Posterior cingulate gyrus (tissue), 11 donors: ENCODE results near the gene ANK3.

ENCODE experiments used
- DNase-seq, 10 donors: peaks; one replicate each; pipeline versions ENCODE4 v3.0.0 to v3.0.0-alpha.2; 2020 to 2021; ENCODE audit warnings: mixed read lengths in 3 of 10
- intact Hi-C: fragments of 100-400 bp; cut with DNase I; formaldehyde crosslinking; loops from one replicate; pipeline ENCODE4 v1.15.1; 2023

Gene ANK3

DNA sequence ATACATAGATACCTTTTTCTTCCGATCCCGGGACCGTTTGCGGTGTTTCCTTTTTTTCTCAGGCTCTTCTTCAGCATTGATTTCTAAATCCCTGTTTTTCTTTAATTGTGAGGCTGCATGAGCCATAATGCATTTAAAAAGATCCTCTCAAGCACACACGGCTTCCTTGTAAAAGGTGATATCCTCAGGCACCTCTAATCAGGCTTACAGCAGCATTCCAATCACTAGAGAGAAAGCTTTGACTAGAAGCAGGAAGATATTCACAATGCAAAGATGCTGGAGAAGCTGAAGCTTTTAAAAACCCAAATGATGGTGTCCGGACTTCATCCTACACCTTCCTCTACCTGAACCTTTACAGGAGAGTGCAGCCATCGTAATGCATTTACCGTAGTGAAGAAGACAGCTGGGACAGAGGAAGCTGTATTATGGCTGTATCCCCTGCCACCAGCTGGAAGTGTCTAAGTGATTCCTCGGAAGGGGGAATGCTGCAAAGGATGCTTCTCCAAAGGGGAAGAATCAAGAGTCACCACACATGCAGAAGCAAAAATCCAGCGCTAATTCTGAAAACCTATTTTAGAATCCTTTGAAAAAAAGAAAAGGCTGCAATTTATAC, at the start of gene ANK3:
TSS of gene ANK3 (minus strand) at position 463 of the 613 bp plus-strand sequence. CDS start at position 126, 337 bp downstream.
- intact Hi-C loops: no loop called here
- peak in 1 of 10 donors; percentile 61 for DNase-seq

DNA sequence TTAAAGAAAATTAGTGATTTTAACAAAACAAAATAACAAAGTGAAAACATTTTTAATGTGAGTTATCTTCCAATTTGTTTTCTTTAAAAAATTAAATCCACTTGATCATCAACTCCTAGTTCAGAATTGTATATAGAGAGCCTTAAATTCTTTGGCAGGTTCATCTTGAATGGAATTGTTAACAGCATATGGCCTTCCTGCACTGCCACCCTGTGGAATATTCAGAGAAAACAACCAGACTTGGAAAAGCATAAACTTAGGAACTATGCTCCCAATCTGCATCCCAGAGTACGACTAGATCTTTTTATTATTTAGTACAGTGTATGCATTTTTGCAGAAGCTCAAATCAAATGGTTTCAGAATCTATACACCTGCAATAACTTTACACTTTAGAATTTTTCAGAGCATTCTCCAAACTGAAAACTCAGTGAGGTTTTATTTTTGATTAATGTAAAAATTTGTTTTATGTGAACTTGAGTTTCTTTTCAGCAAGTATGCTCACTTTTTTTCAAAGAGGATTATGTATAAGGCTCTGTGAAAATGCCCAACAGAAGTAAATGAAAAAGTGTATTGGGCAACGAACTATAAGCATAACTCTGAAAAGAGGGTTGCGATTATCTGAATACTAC, 44.9 kb upstream of the ANK3 start:
- intact Hi-C loops: loop anchor here (1.0 to 5.0 kb wide), 4 partner anchors 98 to 807 kb away; no protein-coding TSS in a partner anchor
- peak in 3 of 10 donors; percentile 38 to 56 (median 53) for DNase-seq

DNA sequence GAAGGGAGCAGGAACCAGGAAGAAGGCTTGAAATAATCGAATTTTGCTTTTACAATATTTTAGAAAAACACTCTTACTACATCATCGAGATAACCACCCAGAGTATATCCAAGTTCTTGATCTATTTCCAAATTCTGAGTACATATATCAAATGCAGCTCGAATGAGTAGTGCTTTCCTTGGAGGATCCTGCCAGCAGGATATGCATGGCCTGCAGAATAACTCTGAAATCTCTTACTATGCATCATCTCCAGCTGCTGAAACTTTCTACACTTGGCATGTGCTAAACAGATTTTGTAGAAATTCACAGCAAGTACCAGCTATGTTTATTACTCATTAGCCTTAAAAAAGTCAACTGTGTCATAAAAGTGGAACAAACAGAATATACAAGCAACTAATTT, 44.0 kb upstream of the ANK3 start:
- DNase-seq: no peak
- intact Hi-C loops: loop anchor here (1.0 to 5.0 kb wide), 4 partner anchors 97 to 806 kb away; no protein-coding TSS in a partner anchor

DNA sequence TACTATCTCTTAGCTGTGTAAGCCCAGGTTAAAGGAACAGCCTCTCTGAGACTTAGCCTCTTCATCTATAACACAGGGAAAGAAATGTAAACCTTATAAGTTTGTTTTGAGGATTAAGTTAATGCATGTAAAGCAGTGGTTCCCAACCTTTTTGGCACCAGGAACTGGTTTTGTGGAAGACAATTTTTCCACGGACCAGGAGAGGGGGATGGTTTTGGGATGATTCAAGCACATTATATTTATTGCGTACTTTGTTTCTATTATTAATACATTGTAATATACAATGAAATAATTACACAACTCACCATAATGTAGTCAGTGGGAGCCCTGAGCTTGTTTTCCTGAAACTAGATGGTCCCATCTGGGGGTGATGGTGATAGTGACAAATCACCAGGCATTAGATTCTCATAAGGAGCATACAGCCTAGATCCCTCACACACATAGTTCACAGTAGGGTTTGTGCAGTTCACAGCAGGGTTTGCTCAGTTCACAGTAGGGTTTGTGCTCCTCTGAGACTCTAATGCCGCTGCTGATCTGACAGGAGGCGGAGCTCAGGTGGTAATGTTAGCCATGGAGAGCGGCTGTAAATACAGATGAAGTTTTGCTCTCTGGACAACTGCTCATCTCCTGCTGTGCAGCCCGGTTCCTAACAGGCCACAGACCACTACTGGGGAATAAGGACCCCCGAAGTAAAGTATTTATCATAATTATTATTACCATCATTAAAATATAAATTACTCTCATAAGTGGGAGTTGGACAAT, 41.3 kb upstream of the ANK3 start:
- intact Hi-C loops: loop anchor here (2.0 to 5.0 kb wide), 3 partner anchors 314 to 804 kb away; no protein-coding TSS in a partner anchor
- DNase-seq: no peak

DNA sequence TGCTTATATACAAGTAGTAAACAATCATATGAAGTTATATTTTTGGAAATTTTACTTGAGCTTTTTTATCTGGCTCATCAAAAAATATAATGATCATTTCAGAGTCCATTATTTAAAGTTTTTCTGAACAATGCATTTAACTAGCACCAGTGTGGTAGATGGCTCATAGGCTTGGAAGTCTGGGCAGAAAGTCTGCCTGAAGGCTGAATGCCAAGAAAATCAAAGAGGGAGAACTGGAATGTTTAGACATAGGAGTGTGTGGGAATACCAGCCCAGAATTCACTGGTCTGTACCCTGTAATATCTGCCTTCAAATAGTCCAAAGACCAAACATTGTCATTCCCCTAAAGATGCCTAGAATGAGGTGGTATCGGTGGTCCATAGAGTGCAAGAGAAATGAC, 40.3 kb upstream of the ANK3 start:
- intact Hi-C loops: loop anchor here (2.0 to 5.0 kb wide), 3 partner anchors 313 to 803 kb away; no protein-coding TSS in a partner anchor
- no peak for DNase-seq

DNA sequence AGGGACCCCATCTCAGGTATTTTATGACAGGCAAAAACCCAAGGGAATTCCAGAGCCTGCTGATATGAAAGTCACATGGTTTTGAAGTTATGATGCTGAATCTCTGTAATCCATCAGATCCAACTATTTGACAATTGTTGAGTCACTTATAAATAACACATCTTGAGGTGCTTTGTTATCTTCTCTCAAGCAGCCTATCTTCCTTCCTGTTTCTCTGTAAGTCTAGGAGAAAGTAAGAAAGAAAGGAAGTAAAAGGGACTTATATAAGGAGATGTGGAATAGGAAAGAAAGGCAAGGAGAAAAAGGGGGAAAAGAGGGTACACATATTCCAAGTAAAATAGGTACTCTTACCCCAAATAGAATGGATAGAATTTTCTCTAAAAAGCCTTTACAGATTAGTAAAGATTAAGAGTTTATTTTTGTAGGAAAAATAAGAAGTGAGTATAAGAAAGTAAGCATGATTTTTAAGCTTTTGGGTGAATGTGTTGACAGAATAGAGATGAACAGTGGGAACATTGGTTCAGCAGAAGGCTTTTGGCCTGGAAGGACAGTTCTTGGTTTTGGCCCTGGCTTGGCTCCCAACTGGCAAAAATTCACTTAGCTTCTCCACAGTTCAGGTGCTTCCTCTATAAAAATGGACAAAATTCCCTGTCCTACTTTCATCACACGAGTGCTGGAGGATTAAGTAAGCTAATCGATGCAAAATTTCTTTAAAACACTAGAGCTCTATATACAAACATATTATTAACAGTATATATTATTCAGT, 39.6 kb upstream of the ANK3 start:
- no peak for DNase-seq
- intact Hi-C loops: no loop called here

DNA sequence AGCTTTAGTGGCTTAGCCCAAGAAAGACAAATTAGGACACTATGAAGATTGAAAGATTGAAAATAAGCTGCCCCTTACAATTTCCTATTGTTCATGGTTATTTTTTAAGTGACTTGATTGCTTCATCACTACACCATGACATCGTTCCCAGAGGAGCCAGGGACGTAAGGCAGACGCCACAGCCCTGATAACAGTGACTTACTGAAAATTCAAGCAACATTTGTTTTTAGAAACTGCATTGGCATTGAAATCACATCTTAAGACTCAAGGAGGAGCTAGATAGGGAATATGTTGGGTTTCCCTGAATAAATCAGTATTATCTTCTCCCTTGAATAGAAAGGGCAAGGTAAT, 38.7 kb upstream of the ANK3 start:
- no peak for DNase-seq
- intact Hi-C loops: no loop called here

DNA sequence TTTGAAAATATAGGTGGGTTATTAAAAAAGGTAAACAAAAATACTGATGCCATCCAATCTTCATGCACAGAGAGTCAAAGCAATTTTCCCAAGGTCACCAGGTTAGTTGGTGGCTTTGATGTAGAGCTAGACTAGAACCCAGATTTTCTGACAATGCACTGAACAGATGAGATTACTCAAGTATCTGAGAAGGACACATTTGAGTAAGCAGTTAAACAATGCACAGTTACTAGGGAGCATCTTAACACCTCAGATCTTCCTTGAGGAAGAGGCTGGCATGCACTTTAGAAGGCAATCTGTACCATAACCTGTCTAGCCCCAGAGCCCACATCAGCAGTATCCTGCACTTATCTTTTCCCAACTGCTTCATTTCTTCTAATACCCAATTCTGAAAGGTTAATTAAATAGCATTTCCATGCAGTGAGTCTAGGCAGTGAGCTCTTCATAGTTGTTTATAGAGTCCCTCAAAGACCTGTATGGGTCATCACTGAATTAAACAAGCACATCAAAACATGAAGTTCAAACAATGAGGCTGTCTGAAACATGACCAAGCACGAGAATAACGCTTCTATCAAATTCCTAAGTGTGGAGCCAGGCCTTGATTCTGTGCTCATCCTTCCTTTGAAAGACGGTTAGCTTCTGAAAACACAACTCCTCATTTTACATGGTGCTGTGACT, 38.2 kb upstream of the ANK3 start:
- no peak for DNase-seq
- intact Hi-C loops: no loop called here

DNA sequence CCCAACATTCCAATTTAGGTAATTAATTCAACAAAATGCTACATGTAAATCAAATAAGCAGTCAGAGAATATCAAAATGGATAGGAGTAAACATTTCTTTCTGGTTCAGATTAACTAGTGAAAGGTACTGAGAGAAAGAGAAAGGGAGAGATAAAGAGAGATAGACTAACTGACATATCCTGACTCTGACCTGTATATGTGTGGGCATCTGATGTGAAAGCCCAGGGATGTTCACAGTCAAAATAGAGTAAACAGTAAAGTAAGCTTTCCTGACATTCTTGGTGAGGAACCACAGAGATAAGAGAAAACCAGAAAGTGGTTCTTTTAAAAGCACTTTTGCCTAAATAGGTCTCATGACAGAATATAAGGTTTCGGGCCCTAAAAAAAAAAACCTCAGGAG, 37.5 kb upstream of the ANK3 start:
- intact Hi-C loops: no loop called here

DNA sequence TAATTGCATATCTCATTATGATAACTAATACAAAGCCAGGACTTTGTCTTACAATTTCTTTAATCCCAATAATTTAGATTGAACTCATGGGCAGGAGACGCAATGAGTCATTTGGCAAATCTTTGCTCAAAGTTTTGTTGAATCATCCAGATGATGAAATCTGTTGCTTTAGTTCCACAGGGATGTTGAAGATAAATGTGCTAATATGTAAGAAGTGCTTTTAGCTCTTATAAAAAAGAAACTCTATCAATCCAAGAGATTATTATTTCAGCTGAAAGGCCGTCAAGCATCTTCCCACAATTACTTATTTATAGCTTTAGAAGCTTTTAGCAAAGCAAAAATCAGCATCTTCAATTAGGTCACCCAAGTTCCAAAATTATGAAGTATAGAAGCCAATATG, 36.8 kb upstream of the ANK3 start:
- intact Hi-C loops: no loop called here
- no peak for DNase-seq

More for the DNA sequence above, 37.5 kb upstream of the ANK3 start:
- DNase-seq: no peak

DNA sequence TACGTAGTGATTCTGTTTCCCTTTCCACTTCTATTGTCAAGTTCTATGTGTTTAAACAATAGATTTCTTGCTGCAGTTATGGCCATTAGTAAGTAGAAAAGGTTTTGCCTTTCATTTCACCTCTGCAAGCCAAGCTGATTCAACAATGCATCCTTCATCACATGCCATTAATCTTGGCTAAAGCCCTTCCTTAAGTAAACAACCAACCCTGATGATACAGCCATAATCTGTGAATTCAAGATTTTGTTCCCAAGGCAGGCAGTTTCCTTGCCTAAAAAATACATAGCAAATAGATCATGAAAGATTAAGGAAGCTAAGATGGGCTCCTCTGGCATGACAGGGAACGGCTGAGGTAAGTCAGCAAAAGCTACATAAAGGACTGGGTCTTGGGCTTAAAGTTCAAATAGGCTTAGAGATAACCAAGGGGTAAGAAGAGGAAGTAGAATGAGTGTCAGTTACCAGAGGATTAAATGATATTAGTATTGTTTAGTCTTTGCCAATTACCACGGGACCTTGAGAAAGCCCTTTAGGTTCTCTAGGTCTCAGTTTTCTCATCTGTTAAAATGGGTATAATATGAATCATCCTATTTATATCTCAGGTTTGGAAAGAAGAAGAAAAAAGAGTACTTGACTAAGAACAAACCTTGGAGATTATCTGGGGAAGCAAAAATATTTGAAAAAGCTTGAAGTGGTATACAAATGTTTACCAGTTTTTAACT, 35.9 kb upstream of the ANK3 start:
- DNase-seq: no peak
- intact Hi-C loops: no loop called here

DNA sequence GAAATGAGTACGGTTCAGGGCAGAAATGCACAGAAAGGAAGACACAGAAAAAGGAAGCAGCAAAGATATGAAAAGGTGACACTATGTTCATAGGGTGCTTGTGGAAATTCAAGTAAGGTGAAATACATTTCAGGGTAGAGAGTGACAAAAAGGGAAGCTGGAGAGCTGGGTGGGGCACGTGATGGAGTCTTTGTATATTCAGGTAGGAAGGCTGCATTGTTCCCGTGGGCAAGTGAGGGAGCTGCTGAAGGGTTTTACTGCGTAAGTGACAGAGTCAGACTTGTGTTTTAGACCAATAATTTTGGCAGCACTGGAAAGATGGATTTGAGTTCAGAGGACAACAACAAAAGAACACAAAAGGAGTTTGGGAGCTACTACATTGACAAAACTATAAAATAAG, 35.3 kb upstream of the ANK3 start:
- intact Hi-C loops: no loop called here

DNA sequence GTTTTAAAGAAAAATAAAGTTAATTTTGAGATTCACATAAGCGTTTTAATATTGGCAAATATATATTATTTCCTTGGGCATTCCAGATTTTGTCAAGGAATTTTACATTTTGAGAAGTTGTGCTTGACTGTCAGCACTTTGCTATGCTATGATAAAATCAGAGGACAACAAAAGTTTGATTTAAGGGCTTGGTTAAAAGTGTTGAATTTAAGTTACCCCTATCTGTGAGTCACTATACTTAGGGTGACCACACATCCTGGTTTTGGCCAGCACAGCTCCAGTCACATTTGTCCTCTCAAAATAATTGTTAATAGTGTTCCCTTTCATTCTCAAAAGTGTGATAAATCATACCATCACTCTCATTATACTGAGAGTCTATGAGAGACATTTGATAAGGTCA, 34.2 kb upstream of the ANK3 start:
- intact Hi-C loops: no loop called here
- DNase-seq: no peak

More for the DNA sequence above, 35.3 kb upstream of the ANK3 start:
- DNase-seq: no peak

DNA sequence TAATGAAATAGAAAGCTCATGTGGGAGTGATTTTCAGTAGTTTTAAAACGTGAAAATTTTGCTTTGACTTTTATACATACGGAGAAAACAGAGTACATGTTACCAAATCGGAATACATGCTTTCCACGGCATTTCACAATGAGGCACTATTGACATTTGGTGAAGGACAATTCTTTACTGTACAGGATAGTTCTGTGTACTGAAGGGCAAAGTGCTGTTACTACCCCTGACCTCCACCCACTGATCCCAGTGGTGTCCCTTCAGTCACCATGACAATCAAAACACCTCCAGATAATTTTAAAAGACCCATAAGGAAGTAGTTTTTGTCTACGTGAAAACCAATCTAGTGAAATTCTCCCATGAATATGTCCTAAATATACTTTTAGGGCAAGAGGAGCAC, 33.1 kb upstream of the ANK3 start:
- intact Hi-C loops: no loop called here

DNA sequence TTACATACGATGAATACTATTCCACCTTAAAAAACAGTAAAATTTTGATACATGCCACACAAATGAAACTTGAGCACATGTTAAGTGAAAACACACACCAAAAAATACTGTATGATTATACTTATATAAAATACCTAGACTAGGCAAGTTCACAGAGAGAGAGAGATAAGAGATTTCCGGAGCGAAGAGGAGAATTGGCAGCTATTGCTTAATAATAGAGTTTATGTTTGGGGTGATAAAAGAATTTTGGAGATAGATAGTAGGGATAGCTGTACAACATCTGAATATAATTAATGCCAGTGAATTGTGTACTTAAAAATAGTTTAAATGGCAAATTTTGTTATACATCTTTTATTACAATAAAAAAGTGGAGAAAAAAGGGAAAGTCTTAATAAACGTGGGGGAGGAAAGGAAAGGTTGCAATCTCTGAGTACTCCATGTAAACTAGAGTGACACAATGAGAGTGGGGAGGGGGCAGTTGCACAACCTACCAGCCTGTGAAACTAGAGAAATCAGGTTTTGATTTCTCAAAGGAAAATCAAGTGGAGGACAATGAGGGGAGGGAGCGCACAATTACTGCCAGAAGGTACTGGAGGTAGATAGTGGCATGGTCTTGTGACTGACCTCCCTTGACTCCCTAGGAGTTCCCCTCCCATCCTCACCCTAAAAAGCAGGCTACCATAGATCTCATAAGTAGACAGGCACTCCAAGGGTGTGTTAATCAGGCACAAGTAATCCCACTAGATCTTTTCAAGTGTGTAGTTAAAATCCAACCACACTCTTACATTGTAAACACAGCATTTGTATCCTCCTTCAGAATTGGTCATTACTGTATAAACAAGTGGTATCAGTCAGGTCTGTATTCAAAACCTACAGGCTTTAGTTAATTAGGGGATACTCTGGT, 31.6 kb upstream of the ANK3 start:
- DNase-seq: no peak
- intact Hi-C loops: no loop called here

More for the DNA sequence above, 33.1 kb upstream of the ANK3 start:
- DNase-seq: no peak

DNA sequence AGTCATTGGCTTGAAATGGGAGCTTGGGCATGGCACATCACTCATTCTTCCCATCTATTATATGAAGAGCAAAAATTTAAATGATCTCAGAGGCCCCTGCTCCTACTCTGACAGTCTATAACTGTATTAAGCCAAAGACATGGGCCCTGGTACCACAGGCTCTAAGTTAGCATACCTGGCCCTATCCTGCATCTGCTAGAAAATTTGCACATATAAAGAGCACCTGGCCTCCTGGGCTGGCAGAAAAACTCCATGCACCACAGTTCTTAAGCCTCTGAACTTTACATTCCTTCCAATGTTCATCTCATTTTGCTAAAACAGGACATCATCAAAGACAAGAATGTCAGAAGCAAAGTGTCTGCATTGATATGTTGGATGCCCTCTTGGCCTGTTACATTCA, 29.6 kb upstream of the ANK3 start:
- DNase-seq: no peak
- intact Hi-C loops: no loop called here

DNA sequence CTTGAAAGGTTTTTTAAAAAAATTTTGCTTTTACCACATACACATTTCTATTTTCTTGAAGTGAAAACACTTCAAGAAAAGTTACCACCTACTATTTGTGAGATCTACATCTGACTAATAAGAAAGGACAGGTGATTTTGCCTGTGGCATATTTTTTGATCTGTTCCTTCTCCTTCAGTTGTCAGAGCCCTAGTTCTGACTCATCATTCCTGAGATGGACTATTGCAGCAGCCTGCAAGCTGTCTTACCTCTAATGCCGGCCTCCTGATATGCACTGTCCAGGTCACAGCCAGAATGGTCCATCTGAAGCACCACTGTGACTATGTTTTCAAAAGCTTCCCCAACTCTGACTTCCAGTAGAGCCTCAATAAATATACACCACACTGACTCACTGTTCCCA, 28.2 kb upstream of the ANK3 start:
- intact Hi-C loops: no loop called here

DNA sequence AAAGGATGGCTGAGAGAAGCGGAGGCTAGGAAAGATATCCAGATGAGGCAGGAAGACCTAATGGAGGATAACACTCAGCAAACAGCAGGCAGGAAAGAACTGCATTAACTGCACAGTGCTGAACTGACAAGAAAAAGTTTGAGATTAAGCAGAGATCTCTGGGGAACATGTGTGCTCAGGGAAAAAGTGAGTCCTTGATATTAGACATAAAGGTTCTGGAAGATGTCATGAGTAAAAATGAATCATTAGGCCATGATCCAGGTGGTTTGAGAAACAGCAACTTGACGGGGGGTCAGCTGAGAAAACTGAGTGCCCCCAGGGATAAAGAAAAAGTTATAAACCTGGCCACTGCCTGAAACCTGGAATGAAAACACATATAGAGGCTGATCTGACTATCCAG, 27.3 kb upstream of the ANK3 start:
- DNase-seq: no peak
- intact Hi-C loops: no loop called here

More for the DNA sequence above, 28.2 kb upstream of the ANK3 start:
- DNase-seq: no peak
